Testis (tissue), 2 donors: ENCODE results near the gene MOV10.

Experiments used
- CTCF ChIP-seq, 3 experiments: fragments of 450-650 bp in 2 of 3; fragments of 200-600 bp in 1 of 3; sonication (generic) in 1 of 3; IDR thresholded peaks; one replicate each; pipeline ENCODE4 v1.5.1; 2016 to 2019; ENCODE audit warnings: antibody characterized with exemption in 3 of 3, mild to moderate bottlenecking in 2 of 3, moderate library complexity in 1 of 3
- POLR2A ChIP-seq: fragments of 450-650 bp; IDR thresholded peaks from one replicate; pipeline ENCODE4 v1.6.1; 2017; ENCODE audit warnings: antibody characterized with exemption, mild to moderate bottlenecking, moderate library complexity

GRCh38 chr1:112708002-112708448 lies 33.6 kb downstream of the MOV10 start:
- no peak for TF ChIP-seq CTCF (IDR thresholded peaks at IDR 0.05)
- TF ChIP-seq POLR2A: no peak
